Measurements from ENCODE around the gene SP140L.
"Not testable (repeated sequence)": the region's sequence is repeated elsewhere in the genome, so short reads cannot be mapped to it uniquely, and the experiment has no call there.

SP140L gene

GRCh38 chr2:230324503-230324902 lies 2.5 kb upstream of the SP140L start:
- DNase-seq = no peak

GRCh38 chr2:230325316-230326243 lies 1.4 kb upstream of the SP140L start:
- DNase-seq = no peak

- DNase-seq = no peak
Measured at GRCh38 chr2:230327418-230328154, 593 bp downstream of the SP140L start.

GRCh38 chr2:230328155-230328458 lies 1.1 kb downstream of the SP140L start:
- no peak for DNase-seq

GRCh38 chr2:230329946-230330605 lies 3.1 kb downstream of the SP140L start:
- DNase-seq = no peak

DNA sequence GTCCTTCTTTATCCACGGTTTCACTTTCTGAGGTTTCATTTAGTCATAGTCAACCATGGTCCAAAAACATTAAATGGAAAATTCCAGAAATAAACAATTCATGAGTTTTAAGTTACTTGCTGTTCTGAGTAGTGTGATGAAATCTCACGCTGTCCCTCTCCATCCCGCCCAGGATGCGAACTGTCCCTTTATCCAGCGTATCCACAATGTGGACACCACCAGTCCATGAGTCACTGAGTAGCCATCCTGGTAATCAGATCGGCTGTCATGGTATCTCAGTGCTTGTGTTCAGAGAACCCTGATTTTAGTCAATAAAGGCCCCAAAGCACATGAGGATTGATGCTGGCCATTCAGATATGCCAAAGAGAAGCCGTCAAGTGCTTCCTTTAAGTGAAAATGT lies 3.7 kb downstream of the SP140L start:
- no peak for DNase-seq

- DNase-seq = no peak
Measured at GRCh38 chr2:230335461-230335863, 8.5 kb downstream of the SP140L start.

- DNase-seq = no peak
Measured at GRCh38 chr2:230335864-230336506, 9.0 kb downstream of the SP140L start.

DNA sequence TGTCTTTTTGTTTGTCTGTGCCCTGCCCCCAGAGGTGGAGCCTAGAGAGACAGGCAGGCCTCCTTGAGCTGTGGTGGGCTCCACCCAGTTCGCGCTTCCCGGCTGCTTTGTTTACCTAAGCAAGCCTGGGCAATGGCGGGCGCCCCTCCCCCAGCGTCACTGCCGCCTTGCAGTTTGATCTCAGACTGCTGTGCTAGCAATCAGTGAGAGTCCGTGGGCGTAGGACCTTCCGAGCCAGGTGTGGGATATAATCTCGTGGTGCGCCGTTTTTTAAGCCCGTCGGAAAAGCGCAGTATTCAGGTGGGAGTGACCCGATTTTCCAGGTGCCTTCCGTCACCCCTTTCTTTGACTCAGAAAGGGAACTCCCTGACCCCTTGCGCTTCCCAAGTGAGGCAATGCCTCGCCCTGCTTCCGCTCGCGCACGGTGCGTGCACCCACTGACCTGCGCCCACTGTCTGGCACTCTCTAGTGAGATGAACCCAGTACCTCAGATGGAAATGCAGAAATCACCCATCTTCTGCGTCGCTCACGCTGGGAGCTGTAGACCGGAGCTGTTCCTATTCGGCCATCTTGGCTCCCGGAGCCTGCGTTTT lies 15.0 kb downstream of the SP140L start:
- not testable (repeated sequence) for DNase-seq

DNA sequence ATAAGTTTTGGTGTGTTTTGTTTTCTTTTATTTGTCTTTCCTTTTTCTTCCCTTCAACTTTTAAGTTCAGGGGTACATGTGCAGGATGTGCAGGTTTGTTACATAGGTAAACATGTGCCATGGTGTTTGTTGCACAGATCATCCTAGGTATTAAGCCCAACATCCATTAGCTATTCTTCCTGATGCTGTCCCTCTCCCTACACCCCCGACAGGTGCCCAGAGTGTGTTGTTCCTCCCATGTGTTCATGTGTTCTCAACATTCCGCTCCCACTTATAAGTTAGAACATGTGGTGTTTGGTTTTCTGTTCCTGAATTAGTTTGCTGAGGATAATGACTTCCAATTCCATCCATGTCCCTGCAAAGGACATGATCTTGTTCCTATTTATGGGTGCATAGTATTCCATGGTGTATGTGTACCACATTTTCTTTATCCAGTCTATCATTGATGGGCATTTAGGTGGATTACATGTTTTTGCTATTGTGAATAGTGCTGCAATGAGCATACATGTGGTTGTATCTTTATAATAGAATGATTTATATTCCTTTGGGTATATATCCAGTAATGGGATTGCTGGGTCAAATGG lies 16.1 kb downstream of the SP140L start:
- not testable (repeated sequence) for DNase-seq

- DNase-seq = no peak
Measured at GRCh38 chr2:230343747-230344146, 16.8 kb downstream of the SP140L start.

GRCh38 chr2:230346465-230346864 lies 19.5 kb downstream of the SP140L start:
- DNase-seq = no peak

GRCh38 chr2:230346921-230347533 lies 20.0 kb downstream of the SP140L start:
- DNase-seq = peak; percentile 18

- DNase-seq = peak; percentile 49
Measured at GRCh38 chr2:230347659-230348305, 20.8 kb downstream of the SP140L start.

GRCh38 chr2:230348787-230349186 lies 21.8 kb downstream of the SP140L start:
- DNase-seq = no peak

DNA sequence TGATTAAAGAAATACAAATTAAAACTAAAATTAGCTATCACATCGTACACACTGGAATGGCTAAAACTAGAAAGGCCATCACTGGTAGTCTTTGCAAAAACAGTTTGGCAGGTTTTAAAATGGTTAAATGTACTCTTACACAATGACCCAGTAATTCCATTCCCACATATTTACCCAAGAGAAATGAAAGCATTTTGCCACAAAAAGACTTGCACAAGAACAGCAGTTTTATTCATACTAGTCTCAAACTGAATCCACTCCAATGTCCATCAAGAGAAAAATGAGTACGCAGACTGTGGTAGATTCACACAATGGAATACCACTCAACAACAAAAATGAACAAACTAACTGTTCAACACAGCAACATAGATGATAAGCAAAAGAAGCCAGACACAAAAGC lies 29.1 kb downstream of the SP140L start:
- no peak for DNase-seq

- DNase-seq = no peak
Measured at GRCh38 chr2:230358305-230358704, 31.3 kb downstream of the SP140L start.

GRCh38 chr2:230360028-230360427 lies 33.0 kb downstream of the SP140L start:
- DNase-seq = no peak

DNA sequence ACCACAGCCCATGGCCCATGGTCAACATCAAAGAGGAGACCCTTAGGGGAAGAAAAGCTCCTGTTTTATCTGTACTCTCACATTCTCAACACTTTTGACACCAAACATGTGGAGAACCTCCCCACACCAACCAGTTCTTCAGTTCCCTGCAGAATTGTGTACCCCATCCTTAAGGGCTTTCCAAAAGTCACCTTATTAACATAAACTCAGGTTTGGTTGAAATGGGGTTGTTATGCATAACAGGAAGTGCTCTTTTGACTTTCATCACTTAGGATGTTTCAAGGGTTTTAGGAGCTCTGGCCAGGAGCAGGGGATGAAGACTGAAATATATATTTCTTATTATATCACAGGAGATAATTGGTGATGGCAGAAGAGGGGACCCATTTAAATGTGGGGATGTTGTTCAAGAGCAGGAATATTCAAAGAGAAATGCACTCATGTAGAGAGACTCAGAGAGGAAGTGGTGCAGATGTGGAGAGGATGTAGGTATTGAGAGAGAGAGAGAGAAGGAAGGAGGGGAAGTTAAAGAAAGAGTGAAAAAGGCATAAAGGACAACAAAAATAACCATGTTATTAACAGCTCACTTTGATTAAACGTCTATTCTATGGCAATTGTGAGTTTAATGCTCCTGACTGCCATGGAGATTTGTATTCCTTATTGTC lies 35.2 kb downstream of the SP140L start:
- no peak for DNase-seq

DNA sequence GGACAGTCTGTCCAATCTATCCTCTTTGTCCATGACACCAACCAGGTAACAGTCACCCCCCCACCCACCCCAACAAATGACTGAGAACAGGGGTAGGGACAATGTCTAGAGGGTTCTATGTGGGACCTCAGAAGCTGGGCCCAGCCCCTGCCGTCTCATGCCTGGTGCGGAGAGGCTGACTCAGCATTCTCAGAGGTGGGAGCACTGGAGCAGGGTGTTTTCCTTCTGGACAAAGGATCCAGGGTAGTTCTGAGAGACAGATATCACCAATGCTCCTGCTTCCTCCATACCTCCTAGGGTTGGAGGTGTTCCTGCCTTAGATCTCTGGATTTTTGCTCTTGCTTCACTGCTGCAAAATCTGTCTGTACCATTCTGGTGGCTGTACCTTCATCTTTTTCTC lies 55.1 kb downstream of the SP140L start:
- no peak for DNase-seq

DNA sequence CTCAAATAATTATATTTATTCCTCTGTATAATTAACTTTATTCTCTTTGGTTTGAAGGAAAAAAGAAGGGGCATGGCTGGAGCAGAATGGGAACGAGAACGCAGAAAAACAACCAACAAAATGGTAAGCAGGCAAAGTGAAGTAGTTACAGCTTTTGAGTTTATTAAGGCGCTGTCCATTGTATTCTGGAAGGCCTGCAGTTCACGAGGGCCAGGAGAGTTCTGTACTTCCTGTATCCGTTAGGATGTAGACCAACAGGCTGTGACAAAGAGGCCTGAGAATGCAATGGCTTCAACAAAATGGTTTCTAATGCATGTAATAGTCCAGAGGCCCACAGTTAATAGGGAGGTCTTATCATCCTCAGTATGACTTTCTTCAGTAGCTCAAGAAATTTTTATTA lies 56.5 kb downstream of the SP140L start:
- no peak for DNase-seq
